Effector memory CD4-positive, alpha-beta T cell (primary cell): ENCODE data around the gene MTERF4.

Experiments
- DNase-seq, 3 donors: peaks; one replicate each; pipeline ENCODE4 v3.0.0-alpha.2; 2020
- H3K27ac ChIP-seq: 2 replicates; pipeline ENCODE4 v1.7.0; 2013; ENCODE audit warnings: mild to moderate bottlenecking, low read length, moderate library complexity; ENCODE audit not compliant: insufficient read depth, poor library complexity, severe bottlenecking
- H3K27me3 ChIP-seq: replicated peaks from 2 replicates; pipeline ENCODE4 v1.7.0; 2013; ENCODE audit warnings: mild to moderate bottlenecking, low read length; ENCODE audit not compliant: insufficient read depth, control insufficient read depth, poor library complexity, severe bottlenecking
- H3K36me3 ChIP-seq: 2 replicates; pipeline ENCODE4 v1.7.0; 2013; ENCODE audit warnings: mild to moderate bottlenecking, low read length, moderate library complexity; ENCODE audit not compliant: control insufficient read depth, insufficient read depth
- H3K4me1 ChIP-seq: 2 replicates; pipeline ENCODE4 v1.7.0; 2013; ENCODE audit warnings: low read length, mild to moderate bottlenecking; ENCODE audit not compliant: control insufficient read depth, insufficient read depth, poor library complexity, severe bottlenecking
- H3K4me3 ChIP-seq: 2 replicates; pipeline ENCODE4 v1.7.0; 2013; ENCODE audit warnings: low read length, low read depth, mild to moderate bottlenecking; ENCODE audit not compliant: insufficient read depth, poor library complexity, severe bottlenecking
- H3K9me3 ChIP-seq: 2 replicates; pipeline ENCODE4 v1.7.0; 2013; ENCODE audit warnings: mild to moderate bottlenecking, low read length, moderate library complexity; ENCODE audit not compliant: control insufficient read depth

The MTERF4 gene

DNA sequence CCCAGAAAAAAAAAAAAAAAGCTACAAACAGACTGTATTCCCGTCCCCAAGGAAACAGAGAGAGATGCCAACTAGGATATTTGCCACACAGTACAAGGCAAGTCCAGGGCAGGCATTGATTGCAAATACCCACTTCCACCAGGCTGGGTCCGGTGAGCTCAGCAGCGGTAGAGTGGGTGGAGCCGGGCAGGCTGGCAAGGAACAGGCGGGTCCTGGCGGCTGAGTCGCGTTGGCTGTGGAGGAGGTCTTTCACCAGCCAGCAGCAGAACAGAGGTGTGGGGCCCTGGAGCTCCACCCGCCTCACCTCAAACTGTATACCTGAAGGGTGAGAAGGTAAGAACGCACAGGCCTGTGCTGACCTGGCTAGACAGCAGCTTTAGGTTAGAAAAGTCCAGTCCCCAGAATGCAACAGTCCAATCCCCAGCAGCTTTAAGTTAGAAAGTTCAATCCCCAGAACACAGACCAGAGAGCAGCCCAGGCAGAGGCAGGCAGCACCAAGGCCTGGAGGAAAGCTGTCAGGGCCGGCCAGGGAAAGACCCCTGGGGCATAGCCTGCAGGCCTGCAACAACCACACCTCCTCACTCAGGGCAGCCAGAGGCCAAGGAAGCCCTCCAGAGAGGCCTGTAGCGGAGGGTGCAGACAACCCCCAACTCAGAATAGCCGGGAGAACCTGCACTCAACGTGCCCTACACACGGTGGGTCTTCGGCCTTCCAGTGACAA, 21.9 kb upstream of the MTERF4 start:
- peak overlapping the region; percentile 39 for H3K27ac ChIP-seq
- DNase-seq = peak in 2 of 3 donors; percentile 30 to 39
- peaks cover 18% of the 10 kb centered on the region for H3K4me1 ChIP-seq
- H3K27me3 ChIP-seq = no peaks in the 10 kb centered on the region
- H3K4me3 ChIP-seq = no peak overlapping the region
- H3K9me3 ChIP-seq = no peaks in the 10 kb centered on the region
- H3K36me3 ChIP-seq = no peaks in the 10 kb centered on the region

DNA sequence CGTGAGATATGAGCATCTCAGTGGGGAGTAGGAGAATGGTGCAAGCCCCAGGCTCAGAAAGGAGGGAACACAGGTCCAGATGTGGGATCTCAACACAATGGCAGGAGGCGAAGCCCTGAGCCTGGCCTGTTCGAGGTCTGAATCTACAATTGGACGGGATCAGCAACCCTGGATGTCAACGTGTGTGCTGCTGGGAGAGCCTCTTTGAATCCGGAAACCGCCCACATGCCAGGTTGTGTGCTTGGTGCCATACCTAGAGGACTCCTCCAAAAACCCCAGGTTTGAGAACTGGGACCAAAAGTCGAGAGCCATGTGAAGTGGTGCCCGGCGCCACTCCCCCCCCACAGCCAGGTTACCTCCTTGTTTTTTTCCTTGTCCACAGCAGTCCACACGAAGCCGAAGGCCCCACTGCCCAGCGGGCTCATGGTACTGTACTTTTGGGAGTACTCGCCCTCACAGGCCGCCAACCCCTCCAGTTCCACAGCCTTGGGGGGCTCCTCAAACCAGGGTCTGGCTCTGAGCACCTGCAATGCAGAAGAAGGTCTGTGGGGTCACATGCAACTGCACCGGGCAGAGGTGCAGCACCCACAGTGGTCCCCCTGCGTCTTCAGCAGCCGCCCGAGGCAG, 20.4 kb upstream of the MTERF4 start:
- no peaks in the 10 kb centered on the region for H3K9me3 ChIP-seq
- DNase-seq = no peak
- H3K27me3 ChIP-seq = no peaks in the 10 kb centered on the region
- no peak overlapping the region for H3K4me3 ChIP-seq
- H3K27ac ChIP-seq = no peak overlapping the region
- peaks cover 8% of the 10 kb centered on the region for H3K4me1 ChIP-seq
- H3K36me3 ChIP-seq = no peaks in the 10 kb centered on the region

DNA sequence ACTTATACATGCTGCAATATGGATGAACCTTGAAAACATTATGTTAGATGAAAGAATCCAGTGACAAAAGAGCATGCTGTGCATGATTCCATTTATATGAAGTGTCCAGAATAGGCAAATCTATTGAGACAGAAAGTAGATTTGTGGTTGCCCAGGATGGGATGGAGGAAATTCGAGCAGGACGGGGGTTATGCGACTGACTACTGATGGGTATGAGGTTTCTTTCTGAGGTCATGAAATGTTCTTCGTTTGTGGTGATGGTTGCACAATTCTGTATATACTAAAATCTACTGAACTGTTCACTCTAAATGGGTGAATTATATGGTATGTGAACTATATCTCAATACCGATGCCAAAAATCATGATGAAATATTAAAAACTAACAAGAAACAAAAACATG, 18.9 kb upstream of the MTERF4 start:
- Histone ChIP-seq H3K27me3 (no peaks in the 10 kb centered on the region), H3K27ac (no peak overlapping the region), H3K4me1 (peaks cover 7% of the 10 kb centered on the region), H3K9me3 (no peaks in the 10 kb centered on the region), H3K4me3 (no peak overlapping the region), H3K36me3 (no peaks in the 10 kb centered on the region)
- no peak for DNase-seq

DNA sequence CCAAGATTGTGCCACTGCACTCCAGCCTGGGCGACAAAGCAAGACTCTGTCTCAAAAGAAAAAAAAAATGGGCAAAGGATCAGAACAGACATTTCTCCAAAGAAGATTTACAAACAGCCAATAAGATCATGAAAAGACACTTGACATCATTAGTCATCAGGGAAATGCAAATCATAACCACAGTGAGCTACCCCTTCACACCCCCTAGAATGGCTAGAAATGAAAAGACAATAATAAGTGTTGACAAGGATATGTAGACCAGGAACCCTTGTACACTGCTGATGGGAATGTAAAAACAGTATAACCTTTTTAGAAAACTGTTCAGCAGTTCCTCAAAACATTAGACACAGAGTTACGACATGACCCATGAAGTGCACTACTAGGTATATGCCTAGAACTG, 18.4 kb upstream of the MTERF4 start:
- H3K36me3 ChIP-seq = no peaks in the 10 kb centered on the region
- peaks cover 7% of the 10 kb centered on the region for H3K4me1 ChIP-seq
- H3K9me3 ChIP-seq = no peaks in the 10 kb centered on the region
- no peaks in the 10 kb centered on the region for H3K27me3 ChIP-seq
- no peak overlapping the region for H3K4me3 ChIP-seq
- H3K27ac ChIP-seq = no peak overlapping the region
- no peak for DNase-seq

DNA sequence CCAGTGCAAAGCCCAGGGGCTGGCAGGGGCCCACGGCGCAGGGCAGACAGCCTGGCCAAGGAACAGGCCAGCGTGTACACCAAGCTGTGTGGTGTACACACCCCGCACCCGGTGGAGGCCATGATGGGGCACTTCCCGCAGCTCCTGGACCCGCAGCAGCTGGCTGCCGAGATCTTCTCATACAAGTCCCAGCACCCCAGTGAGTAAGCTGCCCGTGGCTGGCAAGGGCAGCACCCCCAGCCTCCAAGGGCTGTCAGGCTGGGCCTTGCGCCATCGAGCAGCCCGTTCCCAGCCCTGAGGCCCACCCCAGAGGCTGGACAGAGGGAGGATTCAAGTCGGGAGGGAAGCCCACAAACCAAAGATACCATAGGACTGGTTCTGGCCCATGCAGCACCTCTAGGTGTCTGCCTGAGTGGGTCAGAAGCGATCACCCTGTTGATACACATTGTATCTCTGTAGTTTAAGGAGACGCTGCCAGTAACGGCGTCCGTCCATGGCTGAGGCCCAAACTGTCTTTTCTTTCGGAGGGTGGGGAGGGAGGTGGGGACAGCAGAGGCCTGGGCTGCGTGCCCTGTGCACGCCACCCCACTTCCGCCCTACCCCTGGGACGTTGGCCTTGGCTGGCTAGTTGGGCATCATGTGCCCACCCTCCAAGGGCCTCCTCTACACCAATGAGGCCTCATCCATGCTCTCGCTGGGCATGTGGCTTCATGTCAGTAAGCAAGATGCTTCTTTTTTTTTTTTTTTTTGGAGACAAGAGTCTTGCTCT, 16.8 kb upstream of the MTERF4 start:
- H3K9me3 ChIP-seq = no peaks in the 10 kb centered on the region
- no peak overlapping the region for H3K27ac ChIP-seq
- H3K36me3 ChIP-seq = peaks cover 4% of the 10 kb centered on the region
- H3K4me3 ChIP-seq = no peak overlapping the region
- no peak for DNase-seq
- no peaks in the 10 kb centered on the region for H3K27me3 ChIP-seq
- peaks cover 3% of the 10 kb centered on the region for H3K4me1 ChIP-seq

DNA sequence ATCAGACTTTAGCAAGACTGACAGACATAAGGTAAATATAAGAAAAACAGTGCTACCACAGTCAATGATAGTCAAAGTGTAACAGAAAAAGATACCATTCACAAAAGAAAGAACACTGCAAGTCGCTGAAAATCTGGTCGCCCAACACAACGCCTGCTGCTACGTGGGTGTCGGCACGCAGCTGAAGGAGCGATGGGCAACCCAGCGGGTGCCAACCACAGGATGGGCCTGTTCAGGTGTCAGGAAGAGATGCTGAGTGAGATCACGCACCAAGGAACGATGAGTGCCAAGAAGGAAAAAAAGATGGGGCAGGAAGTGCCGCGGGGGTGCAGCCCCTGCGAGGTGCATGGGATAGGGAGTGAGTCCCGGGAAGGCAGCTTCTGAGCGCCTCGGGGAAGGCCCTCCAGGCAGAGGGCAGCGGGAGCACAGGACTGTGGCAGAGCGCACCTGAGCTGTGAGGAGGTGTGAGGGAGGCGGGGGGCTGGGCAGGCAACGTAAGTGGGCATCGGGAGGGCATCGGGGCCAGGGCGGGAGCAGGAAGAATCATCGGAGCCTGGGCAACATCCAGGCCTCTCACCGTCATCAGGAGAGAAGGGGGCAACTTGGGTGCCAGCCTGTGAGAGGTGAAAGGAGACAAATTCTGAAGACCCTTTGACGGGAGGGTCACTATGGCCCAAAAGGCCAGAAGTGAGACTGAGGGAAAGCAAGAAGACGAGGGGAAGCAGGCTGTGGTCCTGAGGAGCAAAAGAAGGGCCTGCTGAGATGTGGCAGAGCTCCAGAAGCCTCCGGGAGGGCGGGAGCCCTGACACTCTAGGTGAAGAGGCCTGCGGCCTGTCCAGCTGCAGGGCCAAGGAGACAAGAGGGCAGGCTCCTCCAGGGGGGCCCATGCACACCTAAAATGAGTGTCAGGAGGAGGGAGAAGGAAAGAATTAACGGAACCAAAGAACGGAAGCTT, 14.8 kb upstream of the MTERF4 start:
- peaks cover 4% of the 10 kb centered on the region for H3K36me3 ChIP-seq
- H3K27me3 ChIP-seq = no peaks in the 10 kb centered on the region
- peaks cover 5% of the 10 kb centered on the region for H3K4me1 ChIP-seq
- no peak overlapping the region for H3K4me3 ChIP-seq
- no peaks in the 10 kb centered on the region for H3K9me3 ChIP-seq
- DNase-seq = no peak
- no peak overlapping the region for H3K27ac ChIP-seq

DNA sequence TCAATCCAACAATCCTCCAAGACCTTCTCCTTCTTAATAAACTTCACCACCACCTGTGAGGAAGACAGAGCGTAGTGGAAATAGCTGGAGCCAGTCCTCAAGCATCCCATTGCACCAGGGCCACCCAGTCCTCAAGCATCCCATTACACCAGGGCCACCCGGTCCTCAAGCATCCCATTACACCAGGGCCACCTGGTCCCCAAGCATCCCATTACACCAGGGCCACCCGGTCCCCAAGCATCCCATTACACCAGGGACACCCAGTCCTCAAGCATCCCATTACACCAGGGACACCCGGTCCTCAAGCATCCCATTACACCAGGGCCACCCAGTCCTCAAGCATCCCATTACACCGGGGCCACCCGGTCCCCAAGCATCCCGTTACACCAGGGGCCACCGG, 13.3 kb upstream of the MTERF4 start:
- no peak for DNase-seq

DNA sequence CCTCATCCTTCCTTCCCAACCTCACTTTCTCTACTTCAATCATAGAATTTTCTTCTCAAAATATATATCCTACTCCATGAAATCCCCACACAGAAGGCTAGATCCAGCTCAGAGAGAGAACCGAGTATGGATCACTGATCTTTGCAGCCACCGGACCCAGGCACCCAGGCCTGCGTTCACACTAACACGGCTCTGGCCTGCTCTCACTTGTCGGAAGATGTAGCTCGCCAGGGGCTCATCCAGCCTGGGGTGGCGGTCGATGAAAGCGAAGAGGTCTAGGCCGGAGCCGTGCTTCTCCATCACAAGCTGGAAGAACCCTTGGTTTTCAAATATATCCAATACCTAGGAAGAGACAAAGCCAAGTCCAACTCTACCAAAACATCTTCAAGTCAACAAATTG, 12.7 kb upstream of the MTERF4 start:
- Histone ChIP-seq H3K36me3 (peaks cover 4% of the 10 kb centered on the region), H3K4me1 (peaks cover 18% of the 10 kb centered on the region), H3K27ac (no peak overlapping the region), H3K9me3 (no peaks in the 10 kb centered on the region), H3K4me3 (no peak overlapping the region), H3K27me3 (no peaks in the 10 kb centered on the region)
- DNase-seq = no peak

More for the DNA sequence above, 13.3 kb upstream of the MTERF4 start:
- peaks cover 13% of the 10 kb centered on the region for H3K4me1 ChIP-seq
- H3K27ac ChIP-seq = no peak overlapping the region
- no peaks in the 10 kb centered on the region for H3K9me3 ChIP-seq
- H3K4me3 ChIP-seq = no peak overlapping the region
- no peaks in the 10 kb centered on the region for H3K27me3 ChIP-seq
- peaks cover 4% of the 10 kb centered on the region for H3K36me3 ChIP-seq

DNA sequence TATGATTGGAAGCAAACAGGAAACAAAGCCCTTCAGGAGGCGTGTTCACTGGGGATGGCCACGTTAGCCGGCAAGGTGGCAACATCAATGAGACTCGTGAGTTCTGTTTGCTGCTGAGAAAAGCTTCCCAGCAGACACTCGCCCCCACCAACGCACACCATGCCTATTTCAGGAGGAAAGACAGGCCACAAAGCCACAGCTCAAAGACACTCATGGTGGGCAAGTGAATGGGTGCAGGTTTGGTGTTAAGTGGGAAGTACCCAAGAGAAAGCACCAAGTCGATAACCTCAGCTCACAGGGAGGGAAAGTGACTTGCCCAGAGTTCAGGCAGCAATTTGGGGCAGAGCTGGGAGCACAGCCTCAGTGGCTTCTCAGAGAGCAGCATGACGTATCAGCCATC, 10.5 kb upstream of the MTERF4 start:
- H3K4me1 ChIP-seq = peaks cover 33% of the 10 kb centered on the region
- peak in 1 of 3 donors; percentile 63 for DNase-seq
- H3K36me3 ChIP-seq = peaks cover 4% of the 10 kb centered on the region
- peak overlapping the region; percentile 74 for H3K27ac ChIP-seq
- H3K27me3 ChIP-seq = no peaks in the 10 kb centered on the region
- no peaks in the 10 kb centered on the region for H3K9me3 ChIP-seq
- no peak overlapping the region for H3K4me3 ChIP-seq
